ENCODE measurements around the gene UBE2L3. TPM values are rescaled to one million over a fixed set of nuclear protein-coding genes. Genes with fewer than 3 reads are reported as not detected.

UBE2L3 gene
- polyA plus RNA-seq, 1 donor, result 36.8 TPM

Other genes starting within 250 kb of the UBE2L3 start
- gene RIMBP3B, start 184.0 kb upstream of the UBE2L3 start, polyA plus RNA-seq (ENCODE audit: insufficient read length), result not detected
- gene HIC2, start 150.3 kb upstream of the UBE2L3 start, polyA plus RNA-seq (ENCODE audit: insufficient read length), result 4.6 TPM
- 0.51 TPM for gene TMEM191C, start 100.3 kb upstream of the UBE2L3 start, polyA plus RNA-seq (ENCODE audit: insufficient read length)
- 0.35 TPM for gene RIMBP3C, start 16.3 kb upstream of the UBE2L3 start, polyA plus RNA-seq (ENCODE audit: insufficient read length)
- gene YDJC, start 62.3 kb downstream of the UBE2L3 start, polyA plus RNA-seq (ENCODE audit: insufficient read length), result 4.9 TPM
- gene CCDC116, start 65.0 kb downstream of the UBE2L3 start, polyA plus RNA-seq (ENCODE audit: insufficient read length), result 0.51 TPM
- gene SDF2L1, start 74.6 kb downstream of the UBE2L3 start, polyA plus RNA-seq (ENCODE audit: insufficient read length), result 6.4 TPM
- 28.6 TPM for gene PPIL2, start 98.3 kb downstream of the UBE2L3 start, polyA plus RNA-seq (ENCODE audit: insufficient read length)
- gene YPEL1, start 168.1 kb downstream of the UBE2L3 start, polyA plus RNA-seq (ENCODE audit: insufficient read length), result 18.6 TPM